HEK293 (cell line): Measurements from ENCODE around the gene CBX5.

Experiments used
- GLI2 ChIP-seq: fragments of 450-650 bp; formaldehyde crosslinking; IDR thresholded peaks from 2 replicates; pipeline ENCODE4; 2017; ENCODE audit warnings: missing biosample characterization, missing genetic modification characterization, low read depth, borderline replicate concordance
- HOXA7 ChIP-seq: sonication (generic); formaldehyde crosslinking; IDR thresholded peaks from 2 replicates; pipeline ENCODE4 v1.8.1; 2022; ENCODE audit warnings: missing genetic modification reagents, borderline replicate concordance
- KLF10 ChIP-seq: fragments of 450-650 bp; IDR thresholded peaks from 2 replicates; pipeline ENCODE4 v1.5.1; 2018; ENCODE audit warnings: missing biosample characterization, mild to moderate bottlenecking, missing genetic modification characterization
- OVOL3 ChIP-seq: fragments of 450-650 bp; formaldehyde crosslinking; IDR thresholded peaks from 2 replicates; pipeline ENCODE4 v1.5.1; 2016; ENCODE audit warnings: missing biosample characterization, missing genetic modification characterization
- PBX3 ChIP-seq: sonication (generic); formaldehyde crosslinking; IDR thresholded peaks from 2 replicates; pipeline ENCODE4 v1.8.1; 2022; ENCODE audit warnings: mild to moderate bottlenecking, moderate library complexity, missing genetic modification reagents
- TRIM28 ChIP-seq: IDR thresholded peaks from 2 replicates; pipeline ENCODE4 v1.6.1; 2011; ENCODE audit warnings: low read length, control low read depth, borderline replicate concordance
- TSHZ1 ChIP-seq: fragments of 450-650 bp; formaldehyde crosslinking; IDR thresholded peaks from 2 replicates; pipeline ENCODE4 v1.5.1; 2016; ENCODE audit warnings: missing biosample characterization, missing genetic modification characterization, borderline replicate concordance
- ZNF121 ChIP-seq: fragments of 450-650 bp; formaldehyde crosslinking; IDR thresholded peaks from 2 replicates; pipeline ENCODE4 v1.5.1; 2016; ENCODE audit warnings: missing biosample characterization, missing genetic modification characterization
- ZNF211 ChIP-seq: fragments of 450-650 bp; formaldehyde crosslinking; IDR thresholded peaks from 2 replicates; pipeline ENCODE4 v1.5.1; 2016; ENCODE audit warnings: low read depth, missing biosample characterization, missing genetic modification characterization
- ZNF280C ChIP-seq: fragments of 450-650 bp; formaldehyde crosslinking; IDR thresholded peaks from 2 replicates; pipeline ENCODE4 v1.5.1; 2016; ENCODE audit warnings: missing biosample characterization, missing genetic modification characterization
- ZNF292 ChIP-seq: fragments of 450-650 bp; formaldehyde crosslinking; IDR thresholded peaks from 2 replicates; pipeline ENCODE4 v1.5.1; 2016; ENCODE audit warnings: low read depth, missing biosample characterization, missing genetic modification characterization, borderline replicate concordance
- ZNF341 ChIP-seq: fragments of 450-650 bp; formaldehyde crosslinking; IDR thresholded peaks from 2 replicates; pipeline ENCODE4; 2016; ENCODE audit warnings: low read depth, missing biosample characterization, missing genetic modification characterization
- ZNF449 ChIP-seq: fragments of 450-650 bp; formaldehyde crosslinking; IDR thresholded peaks from 2 replicates; pipeline ENCODE4 v1.5.1; 2017; ENCODE audit warnings: missing biosample characterization, mild to moderate bottlenecking, missing genetic modification characterization, moderate library complexity
- ZNF514 ChIP-seq: fragments of 450-650 bp; formaldehyde crosslinking; IDR thresholded peaks from 2 replicates; pipeline ENCODE4 v1.5.1; 2016; ENCODE audit warnings: missing biosample characterization, missing genetic modification characterization
- ZNF521 ChIP-seq: fragments of 450-650 bp; formaldehyde crosslinking; IDR thresholded peaks from 2 replicates; pipeline ENCODE4 v1.5.1; 2017; ENCODE audit warnings: missing biosample characterization, mild to moderate bottlenecking, missing genetic modification characterization
- ZNF585B ChIP-seq: fragments of 450-650 bp; formaldehyde crosslinking; IDR thresholded peaks from 2 replicates; pipeline ENCODE4 v1.5.1; 2016; ENCODE audit warnings: missing biosample characterization, missing genetic modification characterization
- ZNF660 ChIP-seq: fragments of 450-650 bp; IDR thresholded peaks from 2 replicates; pipeline ENCODE4 v1.5.1; 2018; ENCODE audit warnings: missing biosample characterization, mild to moderate bottlenecking, missing genetic modification characterization
- ZNF76 ChIP-seq: fragments of 450-650 bp; formaldehyde crosslinking; IDR thresholded peaks from 2 replicates; pipeline ENCODE4; 2016; ENCODE audit warnings: low read depth, missing biosample characterization, missing genetic modification characterization, borderline replicate concordance
- ZNF777 ChIP-seq: fragments of 450-650 bp; formaldehyde crosslinking; IDR thresholded peaks from 2 replicates; pipeline ENCODE4 v1.5.1; 2017; ENCODE audit warnings: missing biosample characterization, missing genetic modification characterization, borderline replicate concordance
- ZNF791 ChIP-seq: fragments of 450-650 bp; formaldehyde crosslinking; IDR thresholded peaks from 2 replicates; pipeline ENCODE4 v1.5.1; 2016; ENCODE audit warnings: missing biosample characterization, missing genetic modification characterization
- ZXDB ChIP-seq: fragments of 450-650 bp; formaldehyde crosslinking; IDR thresholded peaks from 2 replicates; pipeline ENCODE4 v1.5.1; 2016; ENCODE audit warnings: missing biosample characterization, missing genetic modification characterization
- TF ChIP-seq, protein P1 (sequence below): fragments of 450-650 bp; formaldehyde crosslinking; IDR thresholded peaks from 2 replicates; pipeline ENCODE4 v1.5.1; 2016; ENCODE audit warnings: missing biosample characterization, missing genetic modification characterization
- TF ChIP-seq, protein P2 (sequence below): fragments of 450-650 bp; formaldehyde crosslinking; IDR thresholded peaks from 2 replicates; pipeline ENCODE4 v1.5.1; 2017; ENCODE audit warnings: missing biosample characterization, missing genetic modification characterization
- TF ChIP-seq, protein P3 (sequence below): fragments of 450-650 bp; formaldehyde crosslinking; IDR thresholded peaks from 2 replicates; pipeline ENCODE4 v1.5.1; 2016; ENCODE audit warnings: missing biosample characterization, missing genetic modification characterization

Gene CBX5

GRCh38 chr12:54214553-54215406 is 65.1 kb downstream of the CBX5 start (continued):
- TF ChIP-seq TSHZ1 (tag by site-specific recombination) = peak; percentile 49; the same call in 1 of the 2 replicates
- TF ChIP-seq ZXDB = peak; percentile 96
- TF ChIP-seq ZNF341 = peak; percentile 81
- TF ChIP-seq PBX3 (CRISPR knock-in tag) = 0 out of 2 replicates have a peak, but pooled peaks have one; percentile 21
- no peak for TF ChIP-seq TRIM28
- peak; percentile 43; the same call in 1 of the 2 replicates for TF ChIP-seq ZNF76 (tag by site-specific recombination)
- TF ChIP-seq ZNF292 (tag by site-specific recombination) = no peak
- no peak for TF ChIP-seq HOXA7 (CRISPR knock-in tag)
- TF ChIP-seq OVOL3 = no peak
- TF ChIP-seq, protein P1, sequence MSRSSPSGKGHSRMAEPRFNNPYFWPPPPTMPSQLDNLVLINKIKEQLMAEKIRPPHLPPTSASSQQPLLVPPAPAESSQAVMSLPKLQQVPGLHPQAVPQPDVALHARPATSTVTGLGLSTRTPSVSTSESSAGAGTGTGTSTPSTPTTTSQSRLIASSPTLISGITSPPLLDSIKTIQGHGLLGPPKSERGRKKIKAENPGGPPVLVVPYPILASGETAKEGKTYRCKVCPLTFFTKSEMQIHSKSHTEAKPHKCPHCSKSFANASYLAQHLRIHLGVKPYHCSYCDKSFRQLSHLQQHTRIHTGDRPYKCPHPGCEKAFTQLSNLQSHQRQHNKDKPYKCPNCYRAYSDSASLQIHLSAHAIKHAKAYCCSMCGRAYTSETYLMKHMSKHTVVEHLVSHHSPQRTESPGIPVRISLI (tag by site-specific recombination) = no peak
- TF ChIP-seq, protein P2, sequence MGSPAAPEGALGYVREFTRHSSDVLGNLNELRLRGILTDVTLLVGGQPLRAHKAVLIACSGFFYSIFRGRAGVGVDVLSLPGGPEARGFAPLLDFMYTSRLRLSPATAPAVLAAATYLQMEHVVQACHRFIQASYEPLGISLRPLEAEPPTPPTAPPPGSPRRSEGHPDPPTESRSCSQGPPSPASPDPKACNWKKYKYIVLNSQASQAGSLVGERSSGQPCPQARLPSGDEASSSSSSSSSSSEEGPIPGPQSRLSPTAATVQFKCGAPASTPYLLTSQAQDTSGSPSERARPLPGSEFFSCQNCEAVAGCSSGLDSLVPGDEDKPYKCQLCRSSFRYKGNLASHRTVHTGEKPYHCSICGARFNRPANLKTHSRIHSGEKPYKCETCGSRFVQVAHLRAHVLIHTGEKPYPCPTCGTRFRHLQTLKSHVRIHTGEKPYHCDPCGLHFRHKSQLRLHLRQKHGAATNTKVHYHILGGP (tag by site-specific recombination) = no peak
- TF ChIP-seq ZNF585B = no peak
- no peak for TF ChIP-seq ZNF777 (tag by site-specific recombination)
- no peak for TF ChIP-seq ZNF514
- TF ChIP-seq, protein P3, sequence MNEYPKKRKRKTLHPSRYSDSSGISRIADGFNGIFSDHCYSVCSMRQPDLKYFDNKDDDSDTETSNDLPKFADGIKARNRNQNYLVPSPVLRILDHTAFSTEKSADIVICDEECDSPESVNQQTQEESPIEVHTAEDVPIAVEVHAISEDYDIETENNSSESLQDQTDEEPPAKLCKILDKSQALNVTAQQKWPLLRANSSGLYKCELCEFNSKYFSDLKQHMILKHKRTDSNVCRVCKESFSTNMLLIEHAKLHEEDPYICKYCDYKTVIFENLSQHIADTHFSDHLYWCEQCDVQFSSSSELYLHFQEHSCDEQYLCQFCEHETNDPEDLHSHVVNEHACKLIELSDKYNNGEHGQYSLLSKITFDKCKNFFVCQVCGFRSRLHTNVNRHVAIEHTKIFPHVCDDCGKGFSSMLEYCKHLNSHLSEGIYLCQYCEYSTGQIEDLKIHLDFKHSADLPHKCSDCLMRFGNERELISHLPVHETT (tag by site-specific recombination) = peak; percentile 89
- TF ChIP-seq ZNF280C (tag by site-specific recombination) = no peak
- TF ChIP-seq ZNF791 (tag by site-specific recombination) = no peak
- TF ChIP-seq KLF10 (tag by site-specific recombination) = peak; percentile 79; the same call in 1 of the 2 replicates
- peak; percentile 97 for TF ChIP-seq ZNF660 (tag by site-specific recombination)
- TF ChIP-seq ZNF121 (tag by site-specific recombination) = no peak
- no peak for TF ChIP-seq ZNF211 (tag by site-specific recombination)
- TF ChIP-seq ZNF521 (tag by site-specific recombination) = no peak
- peak; percentile 63; the same call in 1 of the 2 replicates for TF ChIP-seq ZNF449
- TF ChIP-seq GLI2 (tag by site-specific recombination) = no peak
